T-cell (primary cell): ENCODE results near the gene TWIST2. TPM values are rescaled to one million over a fixed set of nuclear protein-coding genes. Genes with fewer than 3 reads are reported as not detected.

Source experiments
- ATAC-seq, 4 experiments: fragments of 200-7000 bp in 3 of 4; fragments of 150-1000 bp in 1 of 4; cut with Tn5 transposase; replicated peaks in 1 of 4; 1 replicate in 3 of 4; 2 replicates in 1 of 4; pipeline ENCODE4 v1.10.0; 2021; ENCODE audit warnings: moderate library complexity in 3 of 4, mild to moderate bottlenecking in 2 of 4, moderate number of reproducible peaks in 1 of 4
- CTCF ChIA-PET, 2 donors: fragments of 300-600 bp; sonication (Branson Sonifier 250); formaldehyde crosslinking; loops; one replicate each; lab custom pipeline; 2022; ENCODE audit warnings: antibody characterized with exemption in 2 of 2; lab: Charles Lee
- POLR2A ChIA-PET, 2 donors: fragments of 300-600 bp; sonication (Branson Sonifier 250); formaldehyde crosslinking; loops; one replicate each; lab custom pipeline; 2022; ENCODE audit warnings: antibody characterized with exemption in 2 of 2; lab: Charles Lee
- DNase-seq, 35 experiments: peaks; one replicate each; pipeline versions ENCODE4 v3.0.0 to v3.0.0-alpha.2; 2013 to 2023
- H3K27ac ChIP-seq: one replicate; pipeline ENCODE4 v1.5.1; 2013; ENCODE audit warnings: low read length
- H3K27me3 ChIP-seq, 2 experiments: replicated peaks in 1 of 2; 1 replicate in 1 of 2; 2 replicates in 1 of 2; pipeline versions ENCODE4 v1.6.1 to v1.7.0; 2013; ENCODE audit warnings: low read length in 1 of 2, mixed read lengths in 1 of 2; ENCODE audit not compliant: control insufficient read depth in 2 of 2, insufficient read depth in 2 of 2; ENCODE audit errors: extremely low read depth in 1 of 2
- H3K36me3 ChIP-seq, 2 donors: 1 replicate in 1 of 2; 2 replicates in 1 of 2; pipeline versions ENCODE4 v1.6.1 to v1.7.0; 2013; ENCODE audit warnings: low read length in 1 of 2; ENCODE audit not compliant: control insufficient read depth in 2 of 2, insufficient read depth in 1 of 2; ENCODE audit errors: extremely low read depth in 1 of 2
- H3K4me1 ChIP-seq, 2 experiments: 1 replicate in 1 of 2; 2 replicates in 1 of 2; pipeline versions ENCODE4 v1.6.1 to v1.7.0; 2013; ENCODE audit warnings: low read length in 2 of 2, mixed read lengths in 1 of 2; ENCODE audit not compliant: insufficient read depth in 2 of 2, control insufficient read depth in 1 of 2; ENCODE audit errors: extremely low read depth in 1 of 2
- H3K4me3 ChIP-seq, 2 donors: 1 replicate in 1 of 2; 2 replicates in 1 of 2; pipeline versions ENCODE4 v1.5.1 to v1.7.0; 2013; ENCODE audit warnings: mild to moderate bottlenecking in 2 of 2, low read length in 1 of 2, moderate library complexity in 1 of 2; ENCODE audit not compliant: control insufficient read depth in 1 of 2; ENCODE audit errors: extremely low read depth in 1 of 2
- H3K9me3 ChIP-seq: 2 replicates; pipeline ENCODE4 v1.7.0; 2013
- H3K27ac Mint-ChIP-seq, 2 donors: one replicate each; pipeline ENCODE4 v1.8.0; 2020 to 2021; ENCODE audit warnings: mild to moderate bottlenecking in 2 of 2, mixed read lengths in 2 of 2
- H3K27me3 Mint-ChIP-seq, 2 donors: one replicate each; pipeline ENCODE4 v1.8.0; 2021 to 2022; ENCODE audit warnings: mixed read lengths in 2 of 2
- H3K36me3 Mint-ChIP-seq: one replicate; pipeline ENCODE4 v1.8.0; 2021; ENCODE audit warnings: mixed read lengths
- H3K4me1 Mint-ChIP-seq, 3 donors: one replicate each; pipeline ENCODE4 v1.8.0; 2020 to 2022; ENCODE audit warnings: mixed read lengths in 3 of 3, mild to moderate bottlenecking in 1 of 3
- H3K4me3 Mint-ChIP-seq, 3 donors: one replicate each; pipeline ENCODE4 v1.8.0; 2020 to 2022; ENCODE audit warnings: mild to moderate bottlenecking in 3 of 3, mixed read lengths in 3 of 3, moderate library complexity in 3 of 3
- H3K9me3 Mint-ChIP-seq, 3 donors: one replicate each; pipeline ENCODE4 v1.8.0; 2020 to 2022; ENCODE audit warnings: mixed read lengths in 3 of 3
- WGBS: methylation state at CpG from one replicate; pipeline ENCODE4 v1.1.5; 2013; ENCODE audit warnings: missing lambda C conversion rate; ENCODE audit not compliant: insufficient coverage; 5-methylcytosine and 5-hydroxymethylcytosine counted together
- total RNA-seq, 35 experiments: library from RNA in 6 of 35; stranded (reverse) in 6 of 35; fragments of 120-200 nt in 1 of 35; gene quantifications; one replicate each; pipeline versions ENCODE4 v1.2.1 to v1.2.4 and lab custom pipeline; 2013 to 2026

The TWIST2 gene
- total RNA-seq, 5 donors from 2014 or later (not counting 1 experiment from before 2014, with no cell fraction given): not detected

- no peak overlapping the region for H3K27ac ChIP-seq
- H3K4me1 ChIP-seq: no peaks in the 10 kb centered on the region
- H3K4me1 Mint-ChIP-seq: no peaks in the 10 kb centered on the region
- no peaks in the 10 kb centered on the region for H3K9me3 Mint-ChIP-seq
- DNase-seq (no peak), ATAC-seq (no peak)
- no peaks in the 10 kb centered on the region for H3K36me3 Mint-ChIP-seq
- CTCF ChIA-PET: no interaction called here
- no peak overlapping the region for H3K4me3 Mint-ChIP-seq
- no peaks in the 10 kb centered on the region for H3K9me3 ChIP-seq
- H3K27ac Mint-ChIP-seq: no peak overlapping the region
- H3K4me3 ChIP-seq: no peak overlapping the region
- peaks cover 0 to 34% of the 10 kb centered on the region in 2 experiments for H3K27me3 ChIP-seq
- peaks cover 22 to 30% of the 10 kb centered on the region in 2 donors for H3K27me3 Mint-ChIP-seq
- no peaks in the 10 kb centered on the region for H3K36me3 ChIP-seq
- POLR2A ChIA-PET: no interaction called here
- WGBS: 92% methylated on average over 4 of the region's 9 CpGs
Observed at GRCh38 chr2:238883421-238883901, 35.6 kb downstream of the TWIST2 start.

GRCh38 chr2:238884122-238884811 lies 36.4 kb downstream of the TWIST2 start:
- Histone ChIP-seq H3K27me3 (peaks cover 0 to 34% of the 10 kb centered on the region in 2 experiments), H3K9me3 (no peaks in the 10 kb centered on the region), H3K4me3 (no peak overlapping the region), H3K4me1 (no peaks in the 10 kb centered on the region), H3K27ac (no peak overlapping the region), H3K36me3 (no peaks in the 10 kb centered on the region)
- peaks cover 21 to 30% of the 10 kb centered on the region in 2 donors for H3K27me3 Mint-ChIP-seq
- no peak overlapping the region for H3K4me3 Mint-ChIP-seq
- ChIA-PET CTCF (no interaction called here), POLR2A (no interaction called here)
- no peaks in the 10 kb centered on the region for H3K9me3 Mint-ChIP-seq
- no peaks in the 10 kb centered on the region for H3K4me1 Mint-ChIP-seq
- no peaks in the 10 kb centered on the region for H3K36me3 Mint-ChIP-seq
- no peak for ATAC-seq
- no peak for DNase-seq
- no peak overlapping the region for H3K27ac Mint-ChIP-seq
- 78% methylated on average over 16 of the region's 19 CpGs for WGBS

GRCh38 chr2:238884812-238885408 lies 37.0 kb downstream of the TWIST2 start:
- ATAC-seq: no peak
- Histone ChIP-seq H3K27me3 (peaks cover 0 to 28% of the 10 kb centered on the region in 2 experiments), H3K36me3 (no peaks in the 10 kb centered on the region), H3K27ac (no peak overlapping the region), H3K4me3 (no peak overlapping the region), H3K9me3 (no peaks in the 10 kb centered on the region), H3K4me1 (no peaks in the 10 kb centered on the region)
- no peaks in the 10 kb centered on the region for H3K9me3 Mint-ChIP-seq
- H3K4me1 Mint-ChIP-seq: no peaks in the 10 kb centered on the region
- POLR2A ChIA-PET: no interaction called here
- WGBS: 60% methylated on average over 7 of the region's 14 CpGs
- H3K27ac Mint-ChIP-seq: no peak overlapping the region
- CTCF ChIA-PET: no interaction called here
- no peaks in the 10 kb centered on the region for H3K36me3 Mint-ChIP-seq
- peaks cover 16 to 30% of the 10 kb centered on the region in 2 donors for H3K27me3 Mint-ChIP-seq
- H3K4me3 Mint-ChIP-seq: no peak overlapping the region
- DNase-seq: no peak

DNA sequence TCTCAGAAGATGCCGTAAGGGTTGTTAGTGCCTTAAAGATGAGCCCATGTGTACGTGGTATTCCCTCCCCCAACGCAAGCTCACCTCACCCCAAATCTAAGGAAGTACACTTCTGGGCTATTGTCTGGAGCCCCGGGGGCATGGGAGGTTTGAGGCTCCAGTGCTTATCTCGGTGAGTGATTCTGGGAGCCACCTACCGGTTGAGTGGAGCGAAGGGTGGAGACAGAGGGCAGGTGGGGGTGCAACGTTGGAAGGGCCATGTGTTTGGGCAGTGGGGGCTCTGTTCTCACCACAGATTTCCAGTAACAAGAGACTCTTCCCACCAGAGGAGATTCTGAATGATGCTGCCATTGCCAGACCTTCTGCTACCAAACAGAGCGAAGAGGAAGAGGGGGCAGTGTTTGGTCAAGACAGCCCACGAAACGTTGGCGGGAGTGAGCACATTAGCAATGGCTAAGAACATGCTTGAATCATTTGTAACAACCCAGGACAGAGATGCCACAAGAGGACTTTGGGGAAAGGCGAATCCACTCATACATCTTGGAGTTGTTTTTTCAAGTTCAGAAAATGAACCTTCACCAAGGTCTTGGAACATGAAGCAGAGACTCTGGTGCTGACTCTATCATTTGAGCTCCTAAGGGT lies 38.7 kb downstream of the TWIST2 start:
- DNase-seq: no peak
- POLR2A ChIA-PET: no interaction called here
- no peak overlapping the region for H3K4me3 Mint-ChIP-seq
- H3K9me3 Mint-ChIP-seq: no peaks in the 10 kb centered on the region
- H3K4me3 ChIP-seq: no peak overlapping the region
- H3K36me3 ChIP-seq: no peaks in the 10 kb centered on the region
- no peaks in the 10 kb centered on the region for H3K4me1 ChIP-seq
- peaks cover 15 to 27% of the 10 kb centered on the region in 2 donors for H3K27me3 Mint-ChIP-seq
- H3K9me3 ChIP-seq: no peaks in the 10 kb centered on the region
- no peaks in the 10 kb centered on the region for H3K36me3 Mint-ChIP-seq
- no peak for ATAC-seq
- H3K27ac ChIP-seq: no peak overlapping the region
- WGBS: 60% methylated on average over 3 of the region's 13 CpGs
- no peaks in the 10 kb centered on the region for H3K4me1 Mint-ChIP-seq
- H3K27ac Mint-ChIP-seq: no peak overlapping the region
- CTCF ChIA-PET: no interaction called here
- peaks cover 0 to 29% of the 10 kb centered on the region in 2 experiments for H3K27me3 ChIP-seq

- H3K36me3 Mint-ChIP-seq: no peaks in the 10 kb centered on the region
- 63% methylated on average over 10 of the region's 10 CpGs for WGBS
- Histone ChIP-seq H3K9me3 (no peaks in the 10 kb centered on the region), H3K36me3 (no peaks in the 10 kb centered on the region), H3K4me1 (no peaks in the 10 kb centered on the region), H3K27ac (no peak overlapping the region), H3K4me3 (no peak overlapping the region), H3K27me3 (peaks cover 0 to 27% of the 10 kb centered on the region in 2 experiments)
- H3K27me3 Mint-ChIP-seq: peaks cover 9 to 23% of the 10 kb centered on the region in 2 donors
- H3K4me3 Mint-ChIP-seq: no peak overlapping the region
- H3K27ac Mint-ChIP-seq: no peak overlapping the region
- POLR2A ChIA-PET: no interaction called here
- H3K4me1 Mint-ChIP-seq: no peaks in the 10 kb centered on the region
- ATAC-seq: no peak
- DNase-seq: no peak
- CTCF ChIA-PET: no interaction called here
- H3K9me3 Mint-ChIP-seq: no peaks in the 10 kb centered on the region
Observed at GRCh38 chr2:238887616-238888015, 39.7 kb downstream of the TWIST2 start.

GRCh38 chr2:238888781-238889180 lies 40.9 kb downstream of the TWIST2 start:
- no peak for ATAC-seq
- H3K4me3 ChIP-seq: no peak overlapping the region
- H3K36me3 Mint-ChIP-seq: no peaks in the 10 kb centered on the region
- no peak overlapping the region for H3K4me3 Mint-ChIP-seq
- H3K9me3 ChIP-seq: no peaks in the 10 kb centered on the region
- POLR2A ChIA-PET: no interaction called here
- peaks cover 5 to 17% of the 10 kb centered on the region in 2 donors for H3K27me3 Mint-ChIP-seq
- no peak for DNase-seq
- H3K27ac Mint-ChIP-seq: no peak overlapping the region
- no peaks in the 10 kb centered on the region for H3K4me1 Mint-ChIP-seq
- peaks cover 0 to 20% of the 10 kb centered on the region in 2 experiments for H3K27me3 ChIP-seq
- H3K27ac ChIP-seq: no peak overlapping the region
- H3K4me1 ChIP-seq: no peaks in the 10 kb centered on the region
- 71% methylated on average over 1 of the region's 2 CpGs for WGBS
- no peaks in the 10 kb centered on the region for H3K9me3 Mint-ChIP-seq
- CTCF ChIA-PET: no interaction called here
- H3K36me3 ChIP-seq: no peaks in the 10 kb centered on the region
